ENCODE data around the gene ADCYAP1R1.

- no peak for TF ChIP-seq EZH2 (IDR thresholded peaks at IDR 0.05; ENCODE audit: borderline replicate concordance, low read depth, low read length, severe bottlenecking)
- TF ChIP-seq CTCF (IDR thresholded peaks at IDR 0.05; ENCODE audit: borderline replicate concordance, extremely low read depth, low read length, poor library complexity, severe bottlenecking) = no peak
Observed at GRCh38 chr7:31146030-31146429, 93.9 kb downstream of the ADCYAP1R1 start.
